Lung (tissue), 12 donors: Measurements from ENCODE around the gene POU3F2. TPM values are rescaled to one million over a fixed set of nuclear protein-coding genes. Genes with fewer than 3 reads are reported as not detected.

Experiments
- ATAC-seq: fragments of 200-7000 bp; cut with Tn5 transposase; one replicate; pipeline ENCODE4 v1.9.1; 2020; ENCODE audit warnings: moderate number of reproducible peaks; ENCODE audit not compliant: insufficient read depth, low FRiP score
- DNase-seq, 3 donors: peaks; one replicate each; pipeline ENCODE4 v3.0.0-alpha.2; 2013 to 2017
- H3K27ac ChIP-seq, 2 donors: one replicate each; pipeline ENCODE4 v1.5.1; 2013; ENCODE audit warnings: mild to moderate bottlenecking in 2 of 2, moderate library complexity in 2 of 2, control low read depth in 1 of 2, inconsistent platforms in 1 of 2, low read depth in 1 of 2, low read length in 1 of 2
- H3K27me3 ChIP-seq, 3 donors: one replicate each; pipeline ENCODE4 v1.5.1; 2013; ENCODE audit warnings: low read length in 2 of 3; ENCODE audit not compliant: control insufficient read depth in 3 of 3, insufficient read depth in 3 of 3
- H3K36me3 ChIP-seq, 4 donors: one replicate each; pipeline ENCODE4 v1.5.1; 2013; ENCODE audit warnings: low read length in 4 of 4, mild to moderate bottlenecking in 1 of 4, moderate library complexity in 1 of 4; ENCODE audit not compliant: control insufficient read depth in 4 of 4, insufficient read depth in 4 of 4
- H3K4me1 ChIP-seq, 5 donors: one replicate each; pipeline ENCODE4 v1.5.1; 2013; ENCODE audit warnings: low read length in 5 of 5, mild to moderate bottlenecking in 2 of 5, moderate library complexity in 1 of 5; ENCODE audit not compliant: control insufficient read depth in 5 of 5, insufficient read depth in 5 of 5
- H3K4me3 ChIP-seq: one replicate; pipeline ENCODE4 v1.5.1; 2013; ENCODE audit warnings: mild to moderate bottlenecking, control low read depth, moderate library complexity
- H3K9ac ChIP-seq, 2 donors: one replicate each; pipeline ENCODE4 v1.5.1; 2013; ENCODE audit warnings: low read length in 2 of 2, control low read depth in 1 of 2; ENCODE audit not compliant: insufficient read depth in 1 of 2
- H3K9me3 ChIP-seq, 4 donors: one replicate each; pipeline ENCODE4 v1.5.1; 2013; ENCODE audit warnings: low read length in 3 of 4, mild to moderate bottlenecking in 1 of 4, moderate library complexity in 1 of 4; ENCODE audit not compliant: control insufficient read depth in 4 of 4, insufficient read depth in 3 of 4
- CTCF ChIP-seq: IDR thresholded peaks from 2 replicates; pipeline ENCODE4 v1.5.1; 2012; ENCODE audit warnings: mild to moderate bottlenecking; ENCODE audit errors: control extremely low read depth, extremely low read depth
- WGBS, 2 donors: extraction: QIAGEN DNeasy Blood & Tissue Kit; methylation state at CpG; one replicate each; pipeline ENCODE4 v1.1.7; 2013; 5-methylcytosine and 5-hydroxymethylcytosine counted together
- polyA plus RNA-seq, 2 donors: library from polyadenylated mRNA; stranded (reverse); fragments of 200-250 nt; gene quantifications; one replicate each; pipeline ENCODE4 v1.2.1, GENCODE V29; 2013
- total RNA-seq, 2 donors: library from RNA; depleted of rRNA in 1 of 2; stranded (reverse); fragments of >200 nt in 1 of 2; gene quantifications; one replicate each; pipeline ENCODE4 v1.2.1, GENCODE V29; 2014 to 2021
- donor health status: control.
- donor health status: control.
- donor health status: Bipolar disorder and iron deficiency.
- donor health status: healthy.
- donor health status: DM: yes; HTN: yes; CAD: no.

POU3F2 gene
- total and polyA plus RNA-seq, 4 donors = 0.11 TPM; not detected in 3

- no peak overlapping the region for H3K4me3 ChIP-seq
- no peak overlapping the region for H3K9ac ChIP-seq
- no peak for TF ChIP-seq CTCF
- peaks cover 10 to 95% (median 91%) of the 10 kb centered on the region in 3 donors for H3K27me3 ChIP-seq
- H3K27ac ChIP-seq = no peak overlapping the region
- ATAC-seq (no peak), DNase-seq (no peak)
- H3K4me1 ChIP-seq = peaks cover 0 to 15% (median 6%) of the 10 kb centered on the region in 5 donors
- H3K36me3 ChIP-seq = no peaks in the 10 kb centered on the region
- peaks cover 0 to 3% (median 0%) of the 10 kb centered on the region in 4 donors for H3K9me3 ChIP-seq
These were observed 6.7 kb downstream of the POU3F2 start for GRCh38 chr6:98840996-98841513.

- WGBS, 2 donors = 13 to 17% methylated on average over 9 of the region's 9 CpGs
- no peak for TF ChIP-seq CTCF
- ATAC-seq (no peak), DNase-seq (no peak)
- H3K36me3 ChIP-seq = no peaks in the 10 kb centered on the region
- H3K4me3 ChIP-seq = no peak overlapping the region
- peaks cover 0 to 3% (median 0%) of the 10 kb centered on the region in 4 donors for H3K9me3 ChIP-seq
- H3K4me1 ChIP-seq = peaks cover 0 to 15% (median 6%) of the 10 kb centered on the region in 5 donors
- H3K27me3 ChIP-seq = peaks cover 10 to 95% (median 91%) of the 10 kb centered on the region in 3 donors
- no peak overlapping the region for H3K27ac ChIP-seq
- no peak overlapping the region for H3K9ac ChIP-seq
These were observed 7.4 kb downstream of the POU3F2 start for GRCh38 chr6:98841621-98842341.

- no peak for TF ChIP-seq CTCF
- H3K9me3 ChIP-seq = peaks cover 0 to 4% (median 0%) of the 10 kb centered on the region in 4 donors
- no peaks in the 10 kb centered on the region for H3K36me3 ChIP-seq
- peaks cover 12 to 95% (median 91%) of the 10 kb centered on the region in 3 donors for H3K27me3 ChIP-seq
- no peak overlapping the region for H3K9ac ChIP-seq
- H3K4me1 ChIP-seq = peaks cover 0 to 16% (median 6%) of the 10 kb centered on the region in 5 donors
- H3K27ac ChIP-seq = no peak overlapping the region
- ATAC-seq (no peak), DNase-seq (no peak)
- H3K4me3 ChIP-seq = no peak overlapping the region
- 6 to 8% methylated on average over 41 to 44 of the region's 44 CpGs for WGBS, 2 donors
These were observed 8.2 kb downstream of the POU3F2 start for GRCh38 chr6:98842342-98843180.
